Choroid plexus epithelial cell (primary cell): ENCODE data around the gene KMT2B.

Experiments
- DNase-seq: peaks from one replicate; pipeline ENCODE4 v3.0.0-alpha.2; 2010; ENCODE audit warnings: low read depth
- H3K4me3 ChIP-seq: 2 replicates; pipeline ENCODE4 v1.5.1; 2011; ENCODE audit warnings: low read depth, mild to moderate bottlenecking, control low read depth, low read length, moderate library complexity
- CTCF ChIP-seq: conservative IDR thresholded peaks from 2 replicates; pipeline ENCODE4 v1.5.1; 2011; ENCODE audit warnings: low read depth, mild to moderate bottlenecking, control low read depth, inconsistent platforms, low read length, moderate library complexity

The KMT2B gene

DNA sequence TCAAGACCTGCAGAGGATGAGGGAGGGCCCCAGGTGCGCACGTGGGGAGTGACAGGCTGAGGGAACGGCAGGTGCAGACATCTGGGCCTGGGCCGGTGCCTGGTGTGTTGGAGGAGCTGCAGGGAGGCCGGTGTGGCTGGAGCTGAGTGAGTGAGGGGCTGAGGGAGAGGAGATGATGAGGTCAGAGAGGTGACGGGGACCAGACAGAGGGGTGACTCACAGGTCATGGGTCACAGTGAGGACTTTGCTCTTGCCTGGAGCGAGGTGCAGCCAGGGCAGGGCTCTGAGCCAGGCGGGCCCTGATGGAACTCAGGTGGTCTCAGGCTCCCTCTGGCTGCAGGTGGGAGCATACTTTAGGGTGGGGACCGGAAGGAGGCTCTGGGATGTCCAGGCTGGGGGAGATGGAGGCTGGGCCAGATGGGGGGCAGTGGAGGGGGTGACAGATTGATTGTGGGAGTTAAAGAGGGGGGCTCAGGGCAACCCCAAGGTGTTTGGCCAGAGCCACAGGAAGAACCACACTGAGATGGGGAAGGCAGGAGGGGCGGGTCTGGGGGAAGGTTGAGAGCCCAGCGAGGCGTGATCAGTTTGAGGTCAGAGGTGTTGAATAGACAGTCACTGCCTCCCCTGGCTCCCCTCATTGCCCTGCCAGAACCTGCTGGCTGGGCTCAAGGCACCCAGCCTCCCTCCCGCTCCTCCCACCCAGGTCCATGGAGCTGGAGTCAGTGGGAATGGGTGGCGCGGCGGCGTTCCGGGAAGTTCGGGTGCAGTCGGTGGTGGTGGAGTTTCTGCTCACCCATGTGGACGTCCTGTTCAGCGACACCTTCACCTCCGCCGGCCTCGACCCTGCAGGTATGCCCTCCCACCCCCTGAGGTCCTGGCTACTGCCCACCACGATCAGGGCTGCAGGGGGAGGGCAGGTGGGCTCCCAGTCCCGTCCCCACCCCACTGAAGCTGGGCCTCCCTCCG lies 65.9 kb downstream of the KMT2B start:
- no peak for DNase-seq
- no peak overlapping the region for H3K4me3 ChIP-seq
- no peak for TF ChIP-seq CTCF

DNA sequence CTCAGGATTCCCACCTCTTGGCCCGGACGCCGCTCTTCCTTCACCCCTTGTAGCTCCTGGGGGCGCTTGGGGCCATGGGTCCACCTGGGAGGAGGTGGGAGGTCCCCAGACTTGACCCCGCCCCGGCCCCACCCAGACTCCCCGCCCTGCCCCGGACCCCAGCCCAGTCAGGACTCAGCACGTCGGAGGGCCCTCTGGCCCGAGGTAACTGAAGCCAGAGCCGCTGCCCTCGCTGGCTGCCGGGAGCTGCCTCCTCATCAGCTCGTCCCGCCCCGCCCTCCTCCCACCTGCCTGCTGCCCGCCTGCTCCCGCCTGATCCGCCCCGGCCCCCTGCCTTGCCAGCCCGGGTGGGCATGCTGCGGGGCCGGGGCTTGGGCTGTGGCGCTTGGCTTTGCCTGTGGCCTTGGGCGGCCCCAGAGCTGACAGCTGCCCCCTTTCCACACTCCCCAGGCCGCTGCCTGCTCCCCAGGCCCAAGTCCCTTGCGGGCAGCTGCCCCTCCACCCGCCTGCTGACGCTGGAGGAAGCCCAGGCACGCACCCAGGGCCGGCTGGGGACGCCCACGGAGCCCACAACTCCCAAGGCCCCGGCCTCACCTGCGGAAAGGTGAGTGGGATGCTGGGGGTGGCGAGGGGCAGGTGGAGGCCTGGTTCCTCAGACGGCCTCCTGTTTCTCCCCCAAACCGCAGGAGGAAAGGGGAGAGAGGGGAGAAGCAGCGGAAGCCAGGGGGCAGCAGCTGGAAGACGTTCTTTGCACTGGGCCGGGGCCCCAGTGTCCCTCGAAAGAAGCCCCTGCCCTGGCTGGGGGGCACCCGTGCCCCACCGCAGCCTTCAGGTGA lies 66.9 kb downstream of the KMT2B start:
- H3K4me3 ChIP-seq, result no peak overlapping the region
- no peak for TF ChIP-seq CTCF
- DNase-seq, result no peak

DNA sequence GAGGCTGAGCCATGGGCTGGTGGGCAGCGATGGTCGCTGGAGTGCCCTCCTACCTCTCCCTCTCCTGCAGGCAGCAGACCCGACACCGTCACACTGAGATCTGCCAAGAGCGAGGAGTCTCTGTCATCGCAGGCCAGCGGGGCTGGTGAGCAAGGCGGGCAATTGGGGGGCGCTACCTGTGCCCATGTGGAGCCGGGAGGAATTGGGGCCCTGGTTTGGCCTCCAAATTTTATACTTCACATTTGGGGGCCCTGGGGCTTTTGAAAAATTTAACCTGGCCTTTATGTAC lies 67.5 kb downstream of the KMT2B start:
- no peak for DNase-seq
- no peak overlapping the region for H3K4me3 ChIP-seq
- TF ChIP-seq CTCF, result no peak

DNA sequence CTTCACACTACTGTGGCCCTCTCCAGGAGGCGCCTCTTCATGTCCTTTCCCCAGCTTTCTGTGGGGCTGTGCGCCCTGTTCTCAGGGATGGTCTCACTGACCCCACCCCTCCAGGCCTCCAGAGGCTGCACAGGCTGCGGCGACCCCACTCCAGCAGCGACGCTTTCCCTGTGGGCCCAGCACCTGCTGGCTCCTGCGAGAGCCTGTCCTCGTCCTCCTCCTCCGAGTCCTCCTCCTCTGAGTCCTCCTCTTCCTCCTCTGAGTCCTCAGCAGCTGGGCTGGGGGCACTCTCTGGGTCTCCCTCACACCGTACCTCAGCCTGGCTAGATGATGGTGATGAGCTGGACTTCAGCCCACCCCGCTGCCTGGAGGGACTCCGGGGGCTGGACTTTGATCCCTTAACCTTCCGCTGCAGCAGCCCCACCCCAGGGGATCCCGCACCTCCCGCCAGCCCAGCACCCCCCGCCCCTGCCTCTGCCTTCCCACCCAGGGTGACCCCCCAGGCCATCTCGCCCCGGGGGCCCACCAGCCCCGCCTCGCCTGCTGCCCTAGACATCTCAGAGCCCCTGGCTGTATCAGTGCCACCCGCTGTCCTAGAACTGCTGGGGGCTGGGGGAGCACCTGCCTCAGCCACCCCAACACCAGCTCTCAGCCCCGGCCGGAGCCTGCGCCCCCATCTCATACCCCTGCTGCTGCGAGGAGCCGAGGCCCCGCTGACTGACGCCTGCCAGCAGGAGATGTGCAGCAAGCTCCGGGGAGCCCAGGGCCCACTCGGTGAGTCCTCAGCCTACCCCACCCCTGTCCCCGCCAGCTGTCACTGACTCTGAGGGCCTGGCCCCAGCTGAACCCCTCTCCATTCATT lies 68.7 kb downstream of the KMT2B start:
- no peak overlapping the region for H3K4me3 ChIP-seq
- TF ChIP-seq CTCF, result no peak
- DNase-seq, result no peak

GRCh38 chr19:35787227-35787799 lies 69.5 kb downstream of the KMT2B start:
- TF ChIP-seq CTCF, result no peak
- H3K4me3 ChIP-seq, result no peak overlapping the region
- no peak for DNase-seq
